WTC11 (cell line): ENCODE data around the gene PRDM1. TPM values are rescaled to one million over a fixed set of nuclear protein-coding genes. Genes with fewer than 3 reads are reported as not detected.

Source experiments
- ATAC-seq: fragments of 200-7000 bp; cut with Tn5 transposase; 2 replicates; pipeline ENCODE4 v1.10.0; 2021; ENCODE audit warnings: mild to moderate bottlenecking, moderate library complexity
- CTCF ChIA-PET: fragments of 300-600 bp; sonication (Branson Sonifier 250); formaldehyde crosslinking; loops from one replicate; lab custom pipeline; 2021; ENCODE audit warnings: antibody characterized with exemption; lab: Charles Lee
- POLR2A ChIA-PET: fragments of 350-600 bp; sonication (Branson Sonifier 250); formaldehyde crosslinking; loops from one replicate; lab custom pipeline; 2021; ENCODE audit warnings: antibody characterized with exemption; lab: Charles Lee
- DNase-seq: peaks from one replicate; pipeline ENCODE4 v3.0.0; 2021; ENCODE audit warnings: low spot score
- H3K27ac Mint-ChIP-seq: 2 replicates; pipeline ENCODE4 v1.8.0; 2021; ENCODE audit warnings: mixed read lengths
- H3K27me3 Mint-ChIP-seq: 2 replicates; pipeline ENCODE4 v1.8.0; 2021; ENCODE audit warnings: low read depth, mild to moderate bottlenecking, moderate library complexity, mixed read lengths
- H3K36me3 Mint-ChIP-seq: 2 replicates; pipeline ENCODE4 v1.8.0; 2021; ENCODE audit warnings: mixed read lengths
- H3K4me1 Mint-ChIP-seq: 2 replicates; pipeline ENCODE4 v1.8.0; 2022; ENCODE audit warnings: mixed read lengths
- H3K4me3 Mint-ChIP-seq: 2 replicates; pipeline ENCODE4 v1.8.0; 2021; ENCODE audit warnings: mild to moderate bottlenecking, moderate library complexity, mixed read lengths
- H3K9me3 Mint-ChIP-seq: 2 replicates; pipeline ENCODE4 v1.8.0; 2021; ENCODE audit warnings: mixed read lengths
- FOXJ3 ChIP-seq: sonication (generic); formaldehyde crosslinking; IDR thresholded peaks from 2 replicates; pipeline ENCODE4 v1.9.0; 2021; ENCODE audit warnings: missing genetic modification reagents, mild to moderate bottlenecking, borderline replicate concordance
- FOXK1 ChIP-seq: sonication (generic); formaldehyde crosslinking; IDR thresholded peaks from 2 replicates; pipeline ENCODE4 v1.8.0; 2022; ENCODE audit warnings: mild to moderate bottlenecking, moderate library complexity, missing genetic modification reagents
- FOXP1 ChIP-seq: sonication (generic); formaldehyde crosslinking; IDR thresholded peaks from 2 replicates; pipeline ENCODE4 v1.8.0; 2022; ENCODE audit warnings: missing genetic modification reagents, mild to moderate bottlenecking, moderate library complexity, borderline replicate concordance
- GRHL2 ChIP-seq: fragments of 250-450 bp; sonication (Bioruptor Pico); IDR thresholded peaks from 2 replicates; pipeline ENCODE4 v1.8.0; 2022; ENCODE audit warnings: mild to moderate bottlenecking, moderate library complexity; ENCODE audit not compliant: insufficient replicate concordance, severe bottlenecking
- GTF2I ChIP-seq: fragments of 250-450 bp; sonication (Bioruptor Pico); conservative IDR thresholded peaks from 2 replicates; pipeline ENCODE4 v1.4.0; 2021; ENCODE audit warnings: mild to moderate bottlenecking
- IRF2 ChIP-seq: sonication (generic); formaldehyde crosslinking; IDR thresholded peaks from 2 replicates; pipeline ENCODE4 v1.8.0; 2022; ENCODE audit warnings: low read depth, missing genetic modification reagents, borderline replicate concordance
- KAT7 ChIP-seq: sonication (generic); formaldehyde crosslinking; IDR thresholded peaks from 2 replicates; pipeline ENCODE4 v1.8.1; 2023; ENCODE audit warnings: missing genetic modification reagents, mild to moderate bottlenecking, borderline replicate concordance
- NR2C2 ChIP-seq: sonication (generic); formaldehyde crosslinking; IDR thresholded peaks from 2 replicates; pipeline ENCODE4 v1.8.0; 2022; ENCODE audit warnings: mild to moderate bottlenecking, missing genetic modification reagents
- RELA ChIP-seq: sonication (generic); formaldehyde crosslinking; IDR thresholded peaks from 2 replicates; pipeline ENCODE4 v1.8.1; 2022; ENCODE audit warnings: missing genetic modification reagents, mild to moderate bottlenecking, borderline replicate concordance
- RORB ChIP-seq: fragments of 250-450 bp; sonication (Bioruptor Pico); IDR thresholded peaks from 2 replicates; pipeline ENCODE4 v1.9.0; 2021; ENCODE audit warnings: mild to moderate bottlenecking
- TEAD1 ChIP-seq: sonication (generic); formaldehyde crosslinking; IDR thresholded peaks from 2 replicates; pipeline ENCODE4 v1.8.0; 2022; ENCODE audit warnings: mild to moderate bottlenecking, missing genetic modification reagents
- ZNF219 ChIP-seq: sonication (generic); formaldehyde crosslinking; IDR thresholded peaks from 2 replicates; pipeline ENCODE4 v1.8.0; 2023; ENCODE audit warnings: missing genetic modification reagents, mild to moderate bottlenecking, borderline replicate concordance
- ZNF263 ChIP-seq: sonication (generic); formaldehyde crosslinking; IDR thresholded peaks from 2 replicates; pipeline ENCODE4 v1.8.1; 2022; ENCODE audit warnings: low read depth, mild to moderate bottlenecking, moderate library complexity, missing genetic modification reagents
- ZNF317 ChIP-seq: sonication (generic); formaldehyde crosslinking; IDR thresholded peaks from 2 replicates; pipeline ENCODE4 v1.8.1; 2023; ENCODE audit warnings: low read depth, mild to moderate bottlenecking, moderate library complexity, missing genetic modification reagents, borderline replicate concordance
- ZNF396 ChIP-seq: fragments of 250-450 bp; sonication (Bioruptor Pico); IDR thresholded peaks from 2 replicates; pipeline ENCODE4 v1.8.0; 2021; ENCODE audit warnings: mild to moderate bottlenecking, moderate library complexity, borderline replicate concordance
- total RNA-seq: library from RNA; stranded (reverse); gene quantifications from 3 replicates; pipeline ENCODE4 v1.2.3, GENCODE V29; 2021
- TF ChIP-seq, protein P1 (sequence below): fragments of 250-450 bp; sonication (Bioruptor Pico); conservative IDR thresholded peaks from 2 replicates; pipeline ENCODE4 v1.9.0; 2021; ENCODE audit warnings: mild to moderate bottlenecking
- TF ChIP-seq, protein P2 (sequence below): sonication (generic); formaldehyde crosslinking; IDR thresholded peaks from 2 replicates; pipeline ENCODE4 v1.8.1; 2022; ENCODE audit warnings: missing genetic modification reagents, borderline replicate concordance
- TF ChIP-seq, protein P3 (sequence below): sonication (generic); formaldehyde crosslinking; IDR thresholded peaks from 2 replicates; pipeline ENCODE4 v1.8.0; 2023; ENCODE audit warnings: missing genetic modification reagents, mild to moderate bottlenecking, borderline replicate concordance
- TF ChIP-seq, protein P4 (sequence below): sonication (generic); formaldehyde crosslinking; IDR thresholded peaks from 2 replicates; pipeline ENCODE4 v1.8.1; 2022; ENCODE audit warnings: mild to moderate bottlenecking, missing genetic modification reagents, moderate library complexity, borderline replicate concordance
- TF ChIP-seq, protein P5 (sequence below): sonication (generic); formaldehyde crosslinking; IDR thresholded peaks from 2 replicates; pipeline ENCODE4 v1.8.1; 2023; ENCODE audit warnings: mild to moderate bottlenecking, missing genetic modification reagents, moderate library complexity
- TF ChIP-seq, protein P6 (sequence below): fragments of 250-450 bp; sonication (Bioruptor Pico); IDR thresholded peaks from 2 replicates; pipeline ENCODE4 v1.9.0; 2021; ENCODE audit warnings: mild to moderate bottlenecking

PRDM1 gene
- total RNA-seq, 1 experiment from 2014 or later: 1.8 TPM

DNA sequence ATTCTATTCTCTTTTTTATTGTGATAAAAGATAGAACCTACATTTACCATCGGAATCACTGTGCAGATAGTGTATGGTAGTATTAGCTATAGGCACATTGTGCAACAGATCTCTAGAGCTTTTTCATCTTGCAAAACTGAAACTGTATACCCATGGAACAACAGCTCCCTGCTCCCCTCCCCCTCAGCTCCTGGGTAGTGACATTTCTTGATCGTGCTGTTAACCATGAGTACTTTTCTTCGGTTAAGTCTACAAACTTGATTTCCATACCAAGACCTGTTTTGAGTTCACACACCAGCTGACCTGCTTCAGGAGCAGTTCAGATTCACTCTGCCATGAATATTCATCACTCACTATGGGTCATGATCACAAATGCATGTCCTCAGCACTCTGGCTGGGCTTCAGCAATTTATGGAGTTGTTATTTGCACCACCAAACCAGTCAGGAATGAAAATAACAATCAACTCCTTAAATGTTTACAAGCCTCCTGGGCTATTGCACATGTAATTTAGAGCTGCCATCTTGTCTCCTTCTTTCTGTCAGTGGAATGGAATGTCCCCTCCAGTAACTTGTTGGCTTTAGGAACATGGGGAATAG is 32.8 kb downstream of the PRDM1 start:
- TF ChIP-seq GRHL2: no peak
- TF ChIP-seq, protein P1, sequence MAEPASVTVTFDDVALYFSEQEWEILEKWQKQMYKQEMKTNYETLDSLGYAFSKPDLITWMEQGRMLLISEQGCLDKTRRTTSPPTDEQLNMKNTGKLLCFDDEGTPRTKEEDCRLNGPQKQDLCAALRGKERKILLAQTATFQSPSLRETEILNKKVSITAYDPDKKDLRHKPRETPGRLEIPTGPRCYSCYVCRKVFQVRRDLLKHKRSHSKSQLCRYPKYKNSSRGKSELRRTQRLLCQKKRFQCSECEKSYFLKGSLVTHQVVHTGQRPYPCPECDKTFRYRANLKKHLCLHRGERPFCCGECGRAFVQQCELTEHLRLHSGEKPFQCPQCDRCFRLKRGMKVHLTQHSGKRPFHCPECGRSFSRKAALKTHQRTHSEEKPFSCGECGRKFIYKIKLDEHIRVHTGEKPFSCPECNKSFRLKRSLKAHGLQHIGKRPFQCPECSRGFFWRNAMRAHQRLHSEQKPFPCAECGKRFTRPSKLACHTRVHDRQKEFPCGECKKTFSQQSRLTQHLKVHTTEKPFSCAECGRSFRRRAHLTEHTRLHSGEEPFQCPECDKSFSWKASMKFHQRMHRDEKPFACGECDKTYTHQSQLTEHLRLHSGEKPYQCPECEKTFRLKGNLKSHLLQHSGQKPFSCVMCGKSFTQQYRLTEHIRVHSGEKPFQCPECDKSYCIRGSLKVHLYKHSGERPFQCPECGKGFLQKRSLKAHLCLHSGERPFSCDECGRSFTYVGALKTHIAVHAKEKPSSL (CRISPR knock-in tag): no peak
- no peak for TF ChIP-seq FOXJ3
- TF ChIP-seq ZNF317 (CRISPR knock-in tag): no peak
- TF ChIP-seq, protein P2, sequence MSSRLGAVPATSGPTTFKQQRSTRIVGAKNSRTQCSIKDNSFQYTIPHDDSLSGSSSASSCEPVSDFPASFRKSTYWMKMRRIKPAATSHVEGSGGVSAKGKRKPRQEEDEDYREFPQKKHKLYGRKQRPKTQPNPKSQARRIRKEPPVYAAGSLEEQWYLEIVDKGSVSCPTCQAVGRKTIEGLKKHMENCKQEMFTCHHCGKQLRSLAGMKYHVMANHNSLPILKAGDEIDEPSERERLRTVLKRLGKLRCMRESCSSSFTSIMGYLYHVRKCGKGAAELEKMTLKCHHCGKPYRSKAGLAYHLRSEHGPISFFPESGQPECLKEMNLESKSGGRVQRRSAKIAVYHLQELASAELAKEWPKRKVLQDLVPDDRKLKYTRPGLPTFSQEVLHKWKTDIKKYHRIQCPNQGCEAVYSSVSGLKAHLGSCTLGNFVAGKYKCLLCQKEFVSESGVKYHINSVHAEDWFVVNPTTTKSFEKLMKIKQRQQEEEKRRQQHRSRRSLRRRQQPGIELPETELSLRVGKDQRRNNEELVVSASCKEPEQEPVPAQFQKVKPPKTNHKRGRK: no peak
- TF ChIP-seq, protein P3, sequence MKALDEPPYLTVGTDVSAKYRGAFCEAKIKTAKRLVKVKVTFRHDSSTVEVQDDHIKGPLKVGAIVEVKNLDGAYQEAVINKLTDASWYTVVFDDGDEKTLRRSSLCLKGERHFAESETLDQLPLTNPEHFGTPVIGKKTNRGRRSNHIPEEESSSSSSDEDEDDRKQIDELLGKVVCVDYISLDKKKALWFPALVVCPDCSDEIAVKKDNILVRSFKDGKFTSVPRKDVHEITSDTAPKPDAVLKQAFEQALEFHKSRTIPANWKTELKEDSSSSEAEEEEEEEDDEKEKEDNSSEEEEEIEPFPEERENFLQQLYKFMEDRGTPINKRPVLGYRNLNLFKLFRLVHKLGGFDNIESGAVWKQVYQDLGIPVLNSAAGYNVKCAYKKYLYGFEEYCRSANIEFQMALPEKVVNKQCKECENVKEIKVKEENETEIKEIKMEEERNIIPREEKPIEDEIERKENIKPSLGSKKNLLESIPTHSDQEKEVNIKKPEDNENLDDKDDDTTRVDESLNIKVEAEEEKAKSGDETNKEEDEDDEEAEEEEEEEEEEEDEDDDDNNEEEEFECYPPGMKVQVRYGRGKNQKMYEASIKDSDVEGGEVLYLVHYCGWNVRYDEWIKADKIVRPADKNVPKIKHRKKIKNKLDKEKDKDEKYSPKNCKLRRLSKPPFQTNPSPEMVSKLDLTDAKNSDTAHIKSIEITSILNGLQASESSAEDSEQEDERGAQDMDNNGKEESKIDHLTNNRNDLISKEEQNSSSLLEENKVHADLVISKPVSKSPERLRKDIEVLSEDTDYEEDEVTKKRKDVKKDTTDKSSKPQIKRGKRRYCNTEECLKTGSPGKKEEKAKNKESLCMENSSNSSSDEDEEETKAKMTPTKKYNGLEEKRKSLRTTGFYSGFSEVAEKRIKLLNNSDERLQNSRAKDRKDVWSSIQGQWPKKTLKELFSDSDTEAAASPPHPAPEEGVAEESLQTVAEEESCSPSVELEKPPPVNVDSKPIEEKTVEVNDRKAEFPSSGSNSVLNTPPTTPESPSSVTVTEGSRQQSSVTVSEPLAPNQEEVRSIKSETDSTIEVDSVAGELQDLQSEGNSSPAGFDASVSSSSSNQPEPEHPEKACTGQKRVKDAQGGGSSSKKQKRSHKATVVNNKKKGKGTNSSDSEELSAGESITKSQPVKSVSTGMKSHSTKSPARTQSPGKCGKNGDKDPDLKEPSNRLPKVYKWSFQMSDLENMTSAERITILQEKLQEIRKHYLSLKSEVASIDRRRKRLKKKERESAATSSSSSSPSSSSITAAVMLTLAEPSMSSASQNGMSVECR (CRISPR knock-in tag): no peak
- TF ChIP-seq TEAD1 (CRISPR knock-in tag): no peak
- TF ChIP-seq, all 79 proteins: peak for 0
- H3K36me3 Mint-ChIP-seq: no peaks in the 10 kb centered on the region
- peaks cover 11% of the 10 kb centered on the region for H3K4me1 Mint-ChIP-seq
- no peaks in the 10 kb centered on the region for H3K27me3 Mint-ChIP-seq
- ATAC-seq (no peak), DNase-seq (no peak)
- peaks cover 8% of the 10 kb centered on the region for H3K9me3 Mint-ChIP-seq
- no peak overlapping the region for H3K4me3 Mint-ChIP-seq
- CTCF ChIA-PET: interaction anchor here (1.2 kb wide), 1 partner anchor 46 kb away, joined by 3 read pairs; no protein-coding TSS in a partner anchor
- POLR2A ChIA-PET: interaction anchor here (0.6 kb wide), 1 partner anchor 189 kb away, joined by 4 read pairs; no protein-coding TSS in a partner anchor
- H3K27ac Mint-ChIP-seq: no peak overlapping the region

DNA sequence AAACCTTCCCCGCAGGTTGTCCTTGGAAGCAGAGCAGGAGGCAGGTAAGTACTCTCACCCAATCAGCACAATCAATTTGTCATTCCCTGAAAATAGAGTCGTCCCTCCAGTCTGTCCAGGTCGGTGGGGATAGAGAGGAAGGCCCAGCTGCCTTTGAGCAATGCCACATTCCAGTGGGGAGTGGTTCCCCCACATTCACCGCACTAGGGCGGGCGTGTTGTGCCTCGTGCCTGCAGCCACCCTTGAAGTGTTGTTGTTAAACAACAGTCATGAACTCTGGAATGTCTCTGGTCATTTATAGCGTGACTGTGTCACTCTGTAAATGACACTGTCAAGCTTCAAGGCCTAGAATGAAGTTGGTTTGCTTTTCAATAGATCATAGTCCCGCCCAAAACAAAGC is 33.4 kb downstream of the PRDM1 start:
- Mint-ChIP-seq H3K27ac (no peak overlapping the region), H3K4me1 (peaks cover 11% of the 10 kb centered on the region), H3K27me3 (no peaks in the 10 kb centered on the region), H3K36me3 (no peaks in the 10 kb centered on the region), H3K4me3 (no peak overlapping the region), H3K9me3 (peaks cover 8% of the 10 kb centered on the region)
- DNase-seq (no peak), ATAC-seq (no peak)
- ChIA-PET POLR2A (no interaction called here), CTCF (no interaction called here)
- TF ChIP-seq FOXK1 (CRISPR knock-in tag): no peak
- TF ChIP-seq KAT7 (CRISPR knock-in tag): no peak
- TF ChIP-seq RORB: no peak
- TF ChIP-seq RELA (CRISPR knock-in tag): no peak
- TF ChIP-seq ZNF317 (CRISPR knock-in tag): no peak
- no peak for TF ChIP-seq IRF2 (CRISPR knock-in tag)
- TF ChIP-seq ZNF263 (CRISPR knock-in tag): no peak
- TF ChIP-seq, protein P4, sequence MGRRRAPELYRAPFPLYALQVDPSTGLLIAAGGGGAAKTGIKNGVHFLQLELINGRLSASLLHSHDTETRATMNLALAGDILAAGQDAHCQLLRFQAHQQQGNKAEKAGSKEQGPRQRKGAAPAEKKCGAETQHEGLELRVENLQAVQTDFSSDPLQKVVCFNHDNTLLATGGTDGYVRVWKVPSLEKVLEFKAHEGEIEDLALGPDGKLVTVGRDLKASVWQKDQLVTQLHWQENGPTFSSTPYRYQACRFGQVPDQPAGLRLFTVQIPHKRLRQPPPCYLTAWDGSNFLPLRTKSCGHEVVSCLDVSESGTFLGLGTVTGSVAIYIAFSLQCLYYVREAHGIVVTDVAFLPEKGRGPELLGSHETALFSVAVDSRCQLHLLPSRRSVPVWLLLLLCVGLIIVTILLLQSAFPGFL (CRISPR knock-in tag): no peak
- TF ChIP-seq ZNF396 (CRISPR knock-in tag): no peak
- TF ChIP-seq ZNF219 (CRISPR knock-in tag): no peak
- TF ChIP-seq, protein P5, sequence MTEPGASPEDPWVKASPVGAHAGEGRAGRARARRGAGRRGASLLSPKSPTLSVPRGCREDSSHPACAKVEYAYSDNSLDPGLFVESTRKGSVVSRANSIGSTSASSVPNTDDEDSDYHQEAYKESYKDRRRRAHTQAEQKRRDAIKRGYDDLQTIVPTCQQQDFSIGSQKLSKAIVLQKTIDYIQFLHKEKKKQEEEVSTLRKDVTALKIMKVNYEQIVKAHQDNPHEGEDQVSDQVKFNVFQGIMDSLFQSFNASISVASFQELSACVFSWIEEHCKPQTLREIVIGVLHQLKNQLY (CRISPR knock-in tag): no peak
- no peak for TF ChIP-seq FOXP1
- TF ChIP-seq NR2C2: no peak
- TF ChIP-seq, protein P6, sequence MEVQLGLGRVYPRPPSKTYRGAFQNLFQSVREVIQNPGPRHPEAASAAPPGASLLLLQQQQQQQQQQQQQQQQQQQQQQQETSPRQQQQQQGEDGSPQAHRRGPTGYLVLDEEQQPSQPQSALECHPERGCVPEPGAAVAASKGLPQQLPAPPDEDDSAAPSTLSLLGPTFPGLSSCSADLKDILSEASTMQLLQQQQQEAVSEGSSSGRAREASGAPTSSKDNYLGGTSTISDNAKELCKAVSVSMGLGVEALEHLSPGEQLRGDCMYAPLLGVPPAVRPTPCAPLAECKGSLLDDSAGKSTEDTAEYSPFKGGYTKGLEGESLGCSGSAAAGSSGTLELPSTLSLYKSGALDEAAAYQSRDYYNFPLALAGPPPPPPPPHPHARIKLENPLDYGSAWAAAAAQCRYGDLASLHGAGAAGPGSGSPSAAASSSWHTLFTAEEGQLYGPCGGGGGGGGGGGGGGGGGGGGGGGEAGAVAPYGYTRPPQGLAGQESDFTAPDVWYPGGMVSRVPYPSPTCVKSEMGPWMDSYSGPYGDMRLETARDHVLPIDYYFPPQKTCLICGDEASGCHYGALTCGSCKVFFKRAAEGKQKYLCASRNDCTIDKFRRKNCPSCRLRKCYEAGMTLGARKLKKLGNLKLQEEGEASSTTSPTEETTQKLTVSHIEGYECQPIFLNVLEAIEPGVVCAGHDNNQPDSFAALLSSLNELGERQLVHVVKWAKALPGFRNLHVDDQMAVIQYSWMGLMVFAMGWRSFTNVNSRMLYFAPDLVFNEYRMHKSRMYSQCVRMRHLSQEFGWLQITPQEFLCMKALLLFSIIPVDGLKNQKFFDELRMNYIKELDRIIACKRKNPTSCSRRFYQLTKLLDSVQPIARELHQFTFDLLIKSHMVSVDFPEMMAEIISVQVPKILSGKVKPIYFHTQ (CRISPR knock-in tag): no peak
- no peak for TF ChIP-seq GTF2I
